GM21360 (cell line): ENCODE data around the gene ARAP1.
A peak's percentile ranks its signal among the peaks of the same experiment; 100 is the strongest.

Source experiments
- ATAC-seq: cut with Tn5 transposase; IDR thresholded peaks from one replicate; pipeline ENCODE4 v1.9.1; 2021; ENCODE audit warnings: mild to moderate bottlenecking, moderate library complexity; ENCODE audit not compliant: unreplicated experiment

Gene ARAP1

GRCh38 chr11:72725724-72726028 is 26.5 kb downstream of the ARAP1 start:
- ATAC-seq, result no peak

DNA sequence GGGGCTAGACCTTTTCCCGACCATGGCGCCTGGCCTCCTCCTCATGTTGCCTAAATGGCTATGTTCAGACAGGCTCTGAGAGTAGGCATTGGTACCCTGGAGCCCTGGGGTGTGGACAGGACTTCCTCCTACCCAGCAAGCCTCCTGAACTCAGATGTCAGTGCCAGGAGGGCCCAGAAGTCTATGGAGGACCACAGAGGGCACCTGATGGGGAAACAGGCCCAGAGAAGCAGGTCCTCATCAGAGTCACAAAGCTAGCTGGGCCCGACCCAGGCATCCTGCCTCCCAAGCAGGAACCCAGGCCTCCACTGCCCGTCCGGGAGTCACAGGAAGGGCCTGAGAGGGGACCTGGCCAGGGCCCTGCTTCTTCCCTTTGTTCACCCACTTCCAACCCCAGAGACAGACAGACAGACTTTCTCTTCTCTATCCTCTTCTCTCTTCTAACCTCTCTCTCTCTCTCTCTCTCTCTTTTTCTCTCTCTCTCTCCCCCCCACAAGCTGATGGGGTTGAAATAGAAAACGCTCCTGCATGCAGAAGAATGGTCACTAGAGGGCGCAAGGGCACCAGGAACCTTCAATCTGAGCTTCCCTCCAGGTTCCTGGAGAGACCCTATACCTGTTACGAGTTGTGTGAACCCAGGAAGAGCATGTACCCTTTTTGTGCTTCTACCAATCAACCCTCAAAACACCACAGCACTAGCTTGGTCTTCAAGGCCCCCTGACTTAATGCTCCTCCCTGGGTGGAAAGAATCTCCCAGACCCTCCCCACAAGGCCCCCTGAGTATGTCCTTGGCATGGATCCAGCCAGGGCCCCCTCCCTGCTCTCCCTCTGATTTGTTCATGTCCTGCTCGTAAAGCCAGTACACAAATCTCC is 27.1 kb downstream of the ARAP1 start:
- no peak for ATAC-seq

GRCh38 chr11:72724021-72724551 is 28.1 kb downstream of the ARAP1 start:
- no peak for ATAC-seq

DNA sequence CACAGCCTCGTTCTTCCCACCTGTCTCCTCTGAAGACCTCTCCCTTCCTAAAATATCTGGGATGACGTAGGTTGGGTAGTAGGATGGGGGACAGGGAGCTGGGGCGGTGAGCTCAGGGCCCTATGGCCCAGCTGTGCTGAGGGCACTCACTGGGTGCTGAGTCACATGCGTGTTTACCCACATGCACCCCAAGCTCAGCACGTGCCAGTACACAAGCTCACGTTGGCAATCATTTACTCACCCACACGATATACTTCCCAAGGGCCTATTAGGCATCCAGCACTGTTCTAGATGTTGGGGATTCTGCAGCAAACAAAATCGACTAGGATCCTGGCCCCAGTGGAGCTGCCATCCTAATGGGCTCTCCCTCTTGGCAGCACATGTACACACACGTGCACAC is 28.7 kb downstream of the ARAP1 start:
- no peak for ATAC-seq

DNA sequence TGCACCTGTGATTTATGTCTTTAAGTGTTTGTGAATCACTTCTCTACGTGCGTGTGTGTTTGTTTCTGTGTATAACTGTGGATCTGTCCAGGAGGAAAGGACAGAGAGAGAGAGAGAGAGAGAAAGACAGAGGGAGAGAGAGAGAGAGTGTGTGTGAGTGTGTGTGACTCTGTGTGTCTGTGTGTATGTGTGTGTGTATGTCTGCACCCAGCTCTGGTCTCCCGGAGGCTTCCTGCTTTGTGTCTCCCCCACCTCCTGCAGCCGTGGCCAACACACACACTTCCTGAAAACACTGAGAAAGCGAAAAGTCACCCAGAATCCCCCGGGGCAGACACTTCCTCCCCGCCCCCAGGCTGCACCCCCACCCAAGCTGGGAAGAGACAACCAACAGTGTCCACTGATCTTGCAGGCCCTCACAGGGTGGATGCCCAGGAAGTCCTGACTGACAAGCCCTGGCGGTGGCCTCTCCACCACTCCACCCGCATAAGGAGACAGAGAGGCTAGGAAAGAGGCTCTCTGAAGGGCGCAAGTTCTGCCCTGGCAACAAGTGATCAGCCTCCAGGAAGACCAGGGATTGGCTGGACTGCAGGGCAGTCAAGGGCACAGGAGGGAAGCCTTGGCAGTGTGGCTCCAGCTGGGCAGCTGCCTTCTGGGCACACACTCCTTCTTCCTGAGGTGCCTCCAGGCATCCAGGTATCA is 30.0 kb downstream of the ARAP1 start:
- ATAC-seq, result peak; percentile 64

DNA sequence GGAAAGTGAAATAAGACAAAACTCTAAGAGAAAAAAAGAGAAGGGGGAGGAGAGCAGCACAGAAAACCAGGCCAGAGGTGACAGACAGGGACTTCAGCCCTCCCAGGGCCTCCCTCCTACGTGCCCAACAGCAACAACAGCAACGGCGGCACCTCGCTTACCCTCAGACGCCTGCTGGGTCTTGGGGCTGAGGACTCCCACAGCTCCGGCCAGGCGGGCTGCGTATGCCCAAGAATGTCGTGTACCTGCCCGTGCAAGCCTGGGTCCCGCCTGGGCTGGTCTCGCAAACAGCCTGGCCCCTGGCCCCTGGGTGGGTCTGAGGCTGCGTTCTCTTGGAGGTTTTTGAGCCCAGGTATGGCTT is 30.5 kb downstream of the ARAP1 start:
- no peak for ATAC-seq

- no peak for ATAC-seq
Measured at GRCh38 chr11:72721276-72721675, 30.9 kb downstream of the ARAP1 start.

DNA sequence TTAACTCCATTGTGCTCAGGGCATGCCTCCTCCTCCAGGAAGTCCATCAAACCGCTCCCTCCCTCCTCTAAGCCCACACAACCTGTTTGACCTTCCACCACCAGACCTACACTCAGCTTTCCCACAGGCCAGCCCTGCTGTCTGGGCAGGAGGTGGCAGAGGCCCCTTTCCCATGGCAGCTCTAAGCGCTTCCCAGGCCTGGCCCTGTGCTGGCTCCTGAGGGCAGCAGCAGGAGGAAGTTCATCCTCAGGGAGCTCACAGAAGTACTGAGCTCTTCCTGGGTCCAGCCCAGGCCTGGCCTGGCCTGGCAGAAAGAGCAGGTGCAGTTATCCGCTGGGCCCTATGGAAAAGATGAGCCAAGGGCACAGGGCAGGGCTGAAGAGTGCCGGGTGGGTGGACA is 31.4 kb downstream of the ARAP1 start:
- no peak for ATAC-seq

DNA sequence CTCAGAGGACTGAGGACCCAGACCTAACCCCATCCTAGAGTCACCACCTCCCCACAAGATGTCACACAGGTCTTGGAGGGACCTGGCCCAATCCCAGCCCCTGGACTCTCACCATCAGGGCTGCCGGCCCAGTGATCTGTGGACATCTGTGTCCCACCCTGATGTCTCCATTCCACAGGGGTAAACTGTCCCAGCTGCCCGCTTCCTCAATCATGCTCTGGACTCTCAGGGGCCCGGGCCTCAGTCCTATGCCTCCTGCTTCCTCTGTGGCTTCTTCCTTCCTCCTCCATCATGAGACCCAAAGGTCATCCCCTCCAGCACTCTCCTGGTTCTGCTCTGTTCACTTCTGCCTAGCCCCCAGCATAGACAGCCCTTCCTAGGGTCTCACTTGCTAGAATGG is 32.2 kb downstream of the ARAP1 start:
- ATAC-seq, result no peak

GRCh38 chr11:72719551-72719950 is 32.7 kb downstream of the ARAP1 start:
- no peak for ATAC-seq

- ATAC-seq, result no peak
Measured at GRCh38 chr11:72719144-72719543, 33.1 kb downstream of the ARAP1 start.

GRCh38 chr11:72718101-72718501 is 34.1 kb downstream of the ARAP1 start:
- no peak for ATAC-seq

DNA sequence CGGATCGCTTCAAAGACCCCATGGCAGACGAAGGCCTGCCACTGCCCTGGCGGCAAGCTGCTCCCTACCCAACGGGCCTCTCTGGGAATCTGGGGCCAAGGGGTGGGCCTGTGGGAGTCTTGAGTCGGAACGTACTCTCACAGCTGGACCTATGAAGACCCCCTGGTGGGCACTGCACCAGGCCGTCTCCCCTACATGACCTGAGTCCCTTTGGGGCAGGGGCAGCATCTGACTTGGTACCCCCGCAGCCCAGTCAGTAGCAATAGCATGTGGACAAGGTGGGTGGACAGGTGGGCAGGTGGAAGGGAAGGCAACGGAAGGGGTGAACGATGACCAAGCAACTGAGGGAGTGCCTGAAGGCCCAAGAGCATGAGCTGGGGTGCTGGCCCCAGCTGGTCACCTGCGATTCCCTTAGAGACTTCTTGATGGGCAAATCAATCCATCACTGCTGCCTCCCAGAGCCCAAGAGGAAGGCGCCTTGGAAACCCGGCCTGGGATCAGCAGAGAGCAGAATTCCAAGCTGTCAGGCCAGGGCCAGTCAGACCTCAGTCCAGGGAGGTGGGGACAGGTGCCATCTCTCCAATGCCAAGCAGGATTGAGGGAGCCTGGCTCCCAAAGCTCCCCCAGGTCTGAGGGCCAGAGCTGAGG is 35.3 kb downstream of the ARAP1 start:
- ATAC-seq, result no peak

DNA sequence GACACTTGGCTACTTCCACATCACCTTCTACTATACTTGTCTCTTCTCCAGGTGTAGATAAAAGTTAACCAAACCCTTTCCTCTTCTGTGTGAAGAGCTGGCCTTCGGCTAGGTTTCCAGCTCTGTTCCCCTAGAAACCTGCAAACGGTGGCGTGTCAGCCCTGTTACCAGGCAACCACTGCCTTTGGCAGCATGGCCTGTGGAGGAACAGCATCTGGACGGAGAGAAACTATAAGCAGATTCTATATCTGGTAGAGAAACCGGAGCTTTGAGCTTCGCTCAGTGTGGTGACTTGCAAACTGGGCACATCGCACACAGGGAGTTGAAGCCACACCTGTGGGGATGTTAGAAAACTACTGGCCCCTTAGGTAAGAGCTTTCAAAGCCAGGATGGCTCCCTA is 35.9 kb downstream of the ARAP1 start:
- ATAC-seq, result no peak

GRCh38 chr11:72712841-72713240 is 39.4 kb downstream of the ARAP1 start:
- ATAC-seq, result no peak

DNA sequence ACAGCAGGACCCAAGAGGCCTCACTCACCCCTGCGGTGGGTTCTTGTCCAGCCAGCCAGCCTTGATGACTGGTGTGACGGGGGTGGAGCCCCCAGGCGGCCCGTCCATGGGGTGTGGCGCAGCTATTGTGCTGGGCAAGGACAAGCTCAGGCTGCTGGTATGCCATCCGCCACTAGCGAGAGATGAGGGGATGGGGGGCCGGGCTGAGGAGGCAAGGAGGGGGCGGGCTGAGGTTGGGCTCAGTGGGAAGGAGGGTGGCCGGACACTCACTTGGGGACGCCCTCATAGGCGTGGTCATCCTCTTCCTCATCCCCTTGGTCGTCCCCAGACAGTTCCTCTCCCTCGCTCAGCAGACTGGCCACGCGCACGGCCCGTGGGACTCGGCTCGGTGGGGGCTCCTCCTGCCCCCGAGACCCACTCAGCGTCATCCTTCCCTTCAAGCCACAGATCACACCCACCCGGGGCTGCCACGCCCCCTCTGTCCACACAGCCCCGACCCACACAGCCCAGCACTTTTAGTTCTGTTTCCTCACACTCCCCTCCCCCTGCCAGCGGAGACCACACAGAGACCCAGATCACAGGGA is 39.9 kb downstream of the ARAP1 start:
- no peak for ATAC-seq

DNA sequence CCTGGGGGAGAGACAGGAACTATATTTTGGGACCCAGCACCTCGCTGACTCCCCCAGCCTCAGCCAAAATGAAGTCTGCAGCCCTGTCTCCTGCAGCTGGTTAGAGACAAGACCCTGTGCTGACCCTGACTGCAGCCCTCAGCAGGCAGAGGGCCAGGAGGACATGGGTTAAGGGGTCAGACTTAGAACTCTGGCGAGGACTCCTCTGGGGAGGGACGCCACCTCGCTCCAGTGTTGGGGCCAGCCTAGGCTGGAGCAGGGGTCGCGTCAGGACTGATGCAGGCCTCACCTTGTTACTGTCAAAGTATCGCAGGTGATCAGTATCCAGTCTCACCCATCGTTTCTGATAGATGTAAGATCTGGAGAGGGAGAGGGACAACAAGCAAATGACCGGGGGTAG is 41.1 kb downstream of the ARAP1 start:
- no peak for ATAC-seq

DNA sequence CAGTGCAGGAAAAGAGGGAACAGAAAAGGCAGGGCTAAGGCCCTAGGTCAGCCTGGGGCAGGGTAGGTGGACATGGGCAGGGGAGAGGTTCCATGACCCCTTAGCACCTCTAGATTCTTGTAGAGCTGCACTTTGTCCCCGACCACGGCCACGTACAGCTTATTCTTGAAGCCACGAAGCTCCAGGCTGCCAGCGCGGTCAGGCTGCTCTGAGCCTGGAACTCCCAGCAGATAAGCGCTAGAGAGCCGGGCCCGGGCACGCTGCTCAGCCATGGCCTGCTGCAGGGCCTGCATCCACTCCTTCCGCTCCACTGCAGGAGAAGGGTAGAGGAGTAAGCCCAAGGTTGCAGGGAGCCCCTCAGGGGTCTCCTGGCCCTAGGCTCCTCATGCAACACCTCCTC is 41.9 kb downstream of the ARAP1 start:
- ATAC-seq, result no peak

DNA sequence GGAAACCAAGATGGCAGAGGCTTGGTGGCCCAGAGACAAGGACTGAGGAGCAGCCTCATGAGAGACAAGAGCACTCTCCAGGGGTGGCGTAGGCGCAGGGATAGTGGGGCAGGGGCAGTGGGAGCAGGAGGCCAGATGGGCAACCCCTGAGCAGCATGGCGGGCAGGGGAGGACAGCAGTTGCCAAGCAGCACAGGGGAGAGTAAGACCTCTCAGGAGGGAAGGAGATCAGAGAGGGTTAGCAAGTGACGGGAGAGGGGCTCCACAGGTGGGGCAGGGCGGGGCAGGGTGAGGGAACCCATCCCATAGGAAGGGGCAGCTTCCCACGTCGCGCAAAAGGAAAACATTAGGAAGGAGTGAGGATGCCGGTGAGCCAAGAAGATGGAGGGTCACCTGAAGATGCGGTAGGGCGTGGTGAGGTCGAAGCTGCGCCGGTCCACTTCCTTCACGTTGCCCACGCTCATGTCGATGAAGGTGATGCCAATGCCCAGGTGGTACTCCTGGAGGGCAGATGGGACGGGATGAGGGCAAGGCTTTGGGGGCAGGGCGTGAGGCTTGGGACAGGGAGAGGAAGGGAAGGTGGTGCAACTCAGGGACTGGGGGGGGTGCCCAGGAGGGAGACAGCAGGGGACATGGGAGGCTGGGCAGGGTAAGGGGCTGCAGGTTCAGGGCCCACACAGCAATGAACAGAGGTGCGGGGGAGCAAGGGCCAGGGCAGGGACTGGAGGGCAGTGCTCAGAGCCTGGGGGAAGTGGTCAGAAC is 42.5 kb downstream of the ARAP1 start:
- no peak for ATAC-seq

- no peak for ATAC-seq
Measured at GRCh38 chr11:72707032-72707431, 45.2 kb downstream of the ARAP1 start.

- no peak for ATAC-seq
Measured at GRCh38 chr11:72706579-72706978, 45.6 kb downstream of the ARAP1 start.
